Activated CD8-positive, alpha-beta T cell treated with anti-CD3 and anti-CD28 coated beads for 36 hours (primary cell): ENCODE results near the gene LCN9. TPM values are rescaled to one million over a fixed set of nuclear protein-coding genes. Genes with fewer than 3 reads are reported as not detected.

ENCODE experiments used
- ATAC-seq: fragments of 200-7000 bp; cut with Tn5 transposase; one replicate; pipeline ENCODE4 v1.10.0; 2021; ENCODE audit warnings: mild to moderate bottlenecking, moderate library complexity
- CTCF ChIA-PET: fragments of 350-600 bp; sonication (Branson Sonifier 250); formaldehyde crosslinking; loops from one replicate; lab custom pipeline; 2021; ENCODE audit warnings: antibody characterized with exemption; lab: Charles Lee
- POLR2A ChIA-PET: fragments of 350-600 bp; sonication (Branson Sonifier 250); formaldehyde crosslinking; loops from one replicate; lab custom pipeline; 2021; ENCODE audit warnings: antibody characterized with exemption; lab: Charles Lee
- DNase-seq: peaks from one replicate; pipeline ENCODE4 v3.0.0-alpha.2; 2020
- H3K27ac Mint-ChIP-seq: one replicate; pipeline ENCODE4 v1.8.0; 2021; ENCODE audit warnings: mild to moderate bottlenecking, mixed read lengths
- H3K27me3 Mint-ChIP-seq: one replicate; pipeline ENCODE4 v1.8.0; 2021; ENCODE audit warnings: mixed read lengths
- H3K36me3 Mint-ChIP-seq: one replicate; pipeline ENCODE4 v1.8.0; 2021; ENCODE audit warnings: low read depth, mixed read lengths
- H3K4me1 Mint-ChIP-seq: one replicate; pipeline ENCODE4 v1.8.0; 2021; ENCODE audit warnings: low read depth, mixed read lengths
- H3K4me3 Mint-ChIP-seq: one replicate; pipeline ENCODE4 v1.8.0; 2021; ENCODE audit warnings: mild to moderate bottlenecking, moderate library complexity, mixed read lengths
- H3K9me3 Mint-ChIP-seq: one replicate; pipeline ENCODE4 v1.8.0; 2021; ENCODE audit warnings: mixed read lengths
- intact Hi-C: fragments of 100-400 bp; cut with micrococcal nuclease; formaldehyde crosslinking; loops from one replicate; pipeline ENCODE4 v1.10.0; 2022
- total RNA-seq, 2 experiments: library from RNA; stranded (reverse); gene quantifications; one replicate each; pipeline ENCODE4 v1.2.3, GENCODE V29; 2021
- TF ChIP-seq, protein P1 (sequence below): fragments of 200-600 bp; IDR thresholded peaks from one replicate; pipeline ENCODE4 v1.8.0; 2022; ENCODE audit warnings: antibody characterized with exemption, mild to moderate bottlenecking

Gene LCN9
- total RNA-seq, 2 experiments from 2014 or later = not detected

- CTCF ChIA-PET = no interaction called here
- no peak for ATAC-seq
- intact Hi-C loops = no loop called here
Observed at GRCh38 chr9:135616619-135617537, 46.2 kb upstream of the LCN9 start.

DNA sequence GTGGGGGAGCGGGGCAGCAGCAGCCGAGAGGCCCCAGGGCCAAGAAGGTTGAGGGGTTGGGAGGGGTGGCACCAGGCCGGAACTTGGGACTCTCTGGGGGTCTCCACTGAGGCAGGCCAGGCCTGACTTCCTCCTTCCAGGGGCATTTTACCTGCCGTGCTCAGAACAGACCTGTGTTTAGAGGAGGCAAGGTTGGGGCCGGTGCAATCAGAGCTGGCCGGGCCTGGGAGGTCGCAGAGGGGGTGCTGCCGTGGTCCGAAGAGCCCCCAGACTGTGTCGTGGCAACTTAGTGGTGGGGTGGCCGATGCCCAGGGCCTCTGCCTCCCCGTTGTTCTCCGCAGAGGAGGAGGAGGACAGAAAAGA is 45.6 kb upstream of the LCN9 start:
- CTCF ChIA-PET = no interaction called here

More at GRCh38 chr9:135616619-135617537, 46.2 kb upstream of the LCN9 start:
- no peak overlapping the region for H3K27ac Mint-ChIP-seq
- H3K27me3 Mint-ChIP-seq = no peaks in the 10 kb centered on the region
- H3K9me3 Mint-ChIP-seq = no peaks in the 10 kb centered on the region
- no peaks in the 10 kb centered on the region for H3K36me3 Mint-ChIP-seq
- POLR2A ChIA-PET = no interaction called here
- H3K4me3 Mint-ChIP-seq = no peak overlapping the region
- TF ChIP-seq, protein P1, sequence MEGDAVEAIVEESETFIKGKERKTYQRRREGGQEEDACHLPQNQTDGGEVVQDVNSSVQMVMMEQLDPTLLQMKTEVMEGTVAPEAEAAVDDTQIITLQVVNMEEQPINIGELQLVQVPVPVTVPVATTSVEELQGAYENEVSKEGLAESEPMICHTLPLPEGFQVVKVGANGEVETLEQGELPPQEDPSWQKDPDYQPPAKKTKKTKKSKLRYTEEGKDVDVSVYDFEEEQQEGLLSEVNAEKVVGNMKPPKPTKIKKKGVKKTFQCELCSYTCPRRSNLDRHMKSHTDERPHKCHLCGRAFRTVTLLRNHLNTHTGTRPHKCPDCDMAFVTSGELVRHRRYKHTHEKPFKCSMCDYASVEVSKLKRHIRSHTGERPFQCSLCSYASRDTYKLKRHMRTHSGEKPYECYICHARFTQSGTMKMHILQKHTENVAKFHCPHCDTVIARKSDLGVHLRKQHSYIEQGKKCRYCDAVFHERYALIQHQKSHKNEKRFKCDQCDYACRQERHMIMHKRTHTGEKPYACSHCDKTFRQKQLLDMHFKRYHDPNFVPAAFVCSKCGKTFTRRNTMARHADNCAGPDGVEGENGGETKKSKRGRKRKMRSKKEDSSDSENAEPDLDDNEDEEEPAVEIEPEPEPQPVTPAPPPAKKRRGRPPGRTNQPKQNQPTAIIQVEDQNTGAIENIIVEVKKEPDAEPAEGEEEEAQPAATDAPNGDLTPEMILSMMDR = no peak
- no peak for DNase-seq
- H3K4me1 Mint-ChIP-seq = no peaks in the 10 kb centered on the region

GRCh38 chr9:135617991-135618411 is 45.1 kb upstream of the LCN9 start:
- no peak for ATAC-seq
- ChIA-PET POLR2A (no interaction called here), CTCF (no interaction called here)
- H3K27me3 Mint-ChIP-seq = no peaks in the 10 kb centered on the region
- no peaks in the 10 kb centered on the region for H3K36me3 Mint-ChIP-seq
- TF ChIP-seq, protein P1 = no peak
- DNase-seq = no peak
- no peak overlapping the region for H3K4me3 Mint-ChIP-seq
- no peaks in the 10 kb centered on the region for H3K9me3 Mint-ChIP-seq
- intact Hi-C loops = no loop called here
- H3K27ac Mint-ChIP-seq = no peak overlapping the region
- H3K4me1 Mint-ChIP-seq = no peaks in the 10 kb centered on the region

More for the DNA sequence above, 45.6 kb upstream of the LCN9 start:
- POLR2A ChIA-PET = no interaction called here
- no peaks in the 10 kb centered on the region for H3K36me3 Mint-ChIP-seq
- no peak overlapping the region for H3K27ac Mint-ChIP-seq
- no peak overlapping the region for H3K4me3 Mint-ChIP-seq
- TF ChIP-seq, protein P1 = no peak
- no peaks in the 10 kb centered on the region for H3K4me1 Mint-ChIP-seq
- no peaks in the 10 kb centered on the region for H3K27me3 Mint-ChIP-seq
- intact Hi-C loops = no loop called here
- H3K9me3 Mint-ChIP-seq = no peaks in the 10 kb centered on the region
- no peak for DNase-seq
- ATAC-seq = no peak

DNA sequence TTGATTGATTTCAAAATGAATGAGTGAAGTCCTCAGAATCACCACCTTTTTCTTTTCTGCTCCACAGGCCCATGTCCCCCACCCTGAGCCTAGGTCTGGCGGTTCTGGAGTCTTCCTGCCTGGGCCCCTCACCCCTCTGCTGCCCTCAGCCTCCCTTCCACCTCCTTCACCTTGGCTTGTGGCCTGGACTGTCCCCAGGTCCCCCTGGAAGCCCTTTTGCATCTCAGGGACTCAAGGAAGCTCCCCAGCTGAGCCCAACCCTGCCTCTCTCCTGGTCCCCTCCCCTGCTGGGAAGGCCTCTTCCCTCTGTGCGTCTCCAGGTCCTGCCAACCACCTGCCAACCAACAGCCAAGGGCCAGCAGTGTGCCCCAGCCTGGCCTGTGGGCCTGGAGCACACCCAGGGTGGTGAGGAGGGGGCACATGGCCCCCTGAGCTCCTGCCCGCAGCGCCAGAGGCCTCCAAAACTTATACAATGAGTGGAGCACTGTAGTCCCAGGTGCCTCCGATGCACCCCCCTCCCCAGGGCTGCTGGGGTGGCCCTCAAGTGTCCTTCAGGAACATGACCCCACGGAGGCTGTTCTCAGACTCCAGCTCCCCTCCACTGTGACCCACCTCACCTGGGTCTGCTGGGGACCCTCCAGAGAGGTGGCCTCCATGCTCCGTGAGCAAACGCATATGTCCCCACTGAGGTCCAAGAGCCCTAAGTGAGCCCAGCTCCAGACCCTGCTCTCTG is 44.1 kb upstream of the LCN9 start:
- no peak overlapping the region for H3K27ac Mint-ChIP-seq
- no peaks in the 10 kb centered on the region for H3K9me3 Mint-ChIP-seq
- ChIA-PET CTCF (no interaction called here), POLR2A (no interaction called here)
- H3K36me3 Mint-ChIP-seq = no peaks in the 10 kb centered on the region
- TF ChIP-seq, protein P1 = no peak
- intact Hi-C loops = no loop called here
- H3K4me3 Mint-ChIP-seq = no peak overlapping the region
- no peaks in the 10 kb centered on the region for H3K4me1 Mint-ChIP-seq
- ATAC-seq (no peak), DNase-seq (no peak)
- no peaks in the 10 kb centered on the region for H3K27me3 Mint-ChIP-seq

DNA sequence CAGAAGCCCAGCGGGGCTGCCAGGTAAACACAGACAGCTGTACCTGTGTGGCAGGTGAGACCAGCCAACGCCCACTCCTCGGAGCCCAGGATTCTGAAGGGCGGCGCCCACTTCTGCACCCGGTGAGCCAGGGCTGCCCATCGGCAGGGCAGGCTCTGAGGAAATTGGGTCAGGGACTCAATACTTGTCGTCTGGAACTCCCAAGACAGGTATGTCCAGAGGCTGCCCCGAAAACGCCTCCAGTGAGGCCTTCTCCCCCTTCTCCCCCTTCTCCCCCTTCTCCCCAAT is 43.6 kb upstream of the LCN9 start:
- H3K36me3 Mint-ChIP-seq = no peaks in the 10 kb centered on the region
- no peaks in the 10 kb centered on the region for H3K9me3 Mint-ChIP-seq
- CTCF ChIA-PET = no interaction called here
- POLR2A ChIA-PET = no interaction called here
- H3K27ac Mint-ChIP-seq = no peak overlapping the region
- DNase-seq = no peak
- H3K4me1 Mint-ChIP-seq = no peaks in the 10 kb centered on the region
- intact Hi-C loops = no loop called here
- no peaks in the 10 kb centered on the region for H3K27me3 Mint-ChIP-seq
- TF ChIP-seq, protein P1 = no peak
- ATAC-seq = no peak
- H3K4me3 Mint-ChIP-seq = no peak overlapping the region
